NCI-H2029 treated with DMSO at 0.1 percent for 48 hours (cell line): ENCODE measurements around the gene AMPD3.

Experiments used
- DNase-seq: peaks from one replicate; lab custom pipeline; 2025; lab: John Stamatoyannopoulos, UW

Gene AMPD3

DNA sequence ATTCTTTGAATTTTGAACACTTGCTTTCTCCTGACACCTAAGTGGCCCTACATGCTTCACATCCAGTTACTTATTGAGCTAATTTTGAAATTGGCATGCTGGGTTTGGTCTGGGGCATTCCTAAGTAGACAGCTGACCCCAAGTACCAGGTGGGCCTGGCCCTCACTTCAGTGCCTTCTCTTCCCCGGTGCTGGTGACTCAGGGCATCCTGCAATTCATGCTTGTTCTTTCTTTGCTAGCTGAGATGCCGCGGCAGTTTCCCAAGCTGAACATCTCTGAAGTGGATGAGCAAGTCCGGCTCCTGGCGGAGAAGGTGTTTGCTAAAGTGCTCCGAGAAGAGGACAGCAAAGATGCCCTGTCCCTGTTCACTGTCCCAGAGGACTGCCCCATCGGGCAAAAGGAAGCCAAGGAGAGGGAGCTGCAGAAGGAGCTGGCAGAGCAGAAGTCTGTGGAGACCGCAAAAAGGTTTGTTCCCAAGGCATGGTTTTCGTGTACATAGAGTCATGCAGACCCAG is 6.3 kb downstream of the AMPD3 start:
- no peak for DNase-seq

DNA sequence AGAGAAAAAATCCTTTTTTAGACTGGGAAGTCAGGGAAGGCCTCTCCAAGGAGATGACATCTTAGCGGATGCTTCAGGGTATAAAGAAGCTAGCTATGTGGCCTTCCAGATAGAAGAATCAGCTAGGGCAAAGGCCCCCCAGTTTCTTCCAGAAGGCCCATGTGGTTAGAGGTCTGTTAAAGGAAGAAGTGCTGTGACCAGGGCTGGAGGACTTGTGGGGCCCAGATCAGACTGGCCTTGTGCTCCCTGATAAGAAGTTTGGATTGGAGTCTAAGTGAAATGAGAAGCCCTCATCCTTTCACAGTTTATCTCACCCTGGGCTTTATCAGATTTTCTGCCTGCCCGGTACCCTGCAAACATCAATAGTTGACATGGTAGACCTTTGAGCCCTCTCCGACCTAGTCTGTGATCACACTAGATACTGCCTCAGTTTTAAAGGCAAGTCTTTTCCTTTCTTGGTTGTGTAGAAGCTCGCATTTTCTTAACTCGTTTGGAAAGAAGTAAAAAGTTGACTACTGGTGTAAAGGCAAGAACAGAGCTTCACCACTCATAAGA is 7.8 kb downstream of the AMPD3 start:
- no peak for DNase-seq

- no peak for DNase-seq
Measured at GRCh38 chr11:10473371-10473770, 18.3 kb downstream of the AMPD3 start.

- no peak for DNase-seq
Measured at GRCh38 chr11:10474551-10474950, 19.5 kb downstream of the AMPD3 start.

GRCh38 chr11:10476342-10476741 is 21.3 kb downstream of the AMPD3 start:
- DNase-seq, result no peak

DNA sequence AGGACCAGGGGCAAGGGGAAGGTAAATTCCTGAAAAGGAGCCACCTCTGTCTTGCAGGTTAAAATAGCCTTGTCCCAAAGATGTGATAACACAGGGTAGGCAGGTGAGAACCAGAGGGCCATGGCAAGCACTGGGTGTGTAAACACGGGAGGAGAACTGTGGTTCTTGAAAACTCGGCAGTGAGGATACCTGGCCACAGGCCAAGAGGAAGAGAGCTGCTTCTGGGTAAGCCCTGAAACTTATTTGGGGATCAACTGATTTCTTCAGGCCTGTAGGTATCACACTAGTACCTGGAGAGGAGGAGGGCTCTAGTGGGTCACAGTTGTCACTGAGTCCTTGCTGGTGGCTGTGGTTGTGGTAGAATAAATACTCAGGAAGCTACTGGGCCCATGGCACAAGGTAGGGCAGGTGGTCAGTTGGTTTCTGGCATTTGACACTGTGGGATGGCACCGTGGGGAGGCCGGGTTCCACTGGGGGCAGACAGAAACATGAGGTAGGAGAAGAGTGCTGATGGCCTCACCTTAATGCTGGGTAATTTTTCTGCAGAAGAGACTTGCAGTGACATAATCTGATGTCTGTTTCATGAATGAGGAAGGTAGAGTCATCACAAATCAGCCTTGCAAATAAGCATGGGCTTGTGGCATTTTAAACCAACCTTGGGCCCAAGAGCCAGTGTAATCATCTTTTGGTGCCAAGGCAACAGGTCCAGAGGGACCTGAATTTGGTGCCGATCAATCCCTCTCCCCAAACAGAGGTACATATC is 22.0 kb downstream of the AMPD3 start:
- DNase-seq, result no peak

GRCh38 chr11:10477690-10478046 is 22.6 kb downstream of the AMPD3 start:
- DNase-seq, result no peak

GRCh38 chr11:10478066-10478465 is 23.0 kb downstream of the AMPD3 start:
- no peak for DNase-seq

GRCh38 chr11:10478574-10479550 is 23.8 kb downstream of the AMPD3 start:
- no peak for DNase-seq

DNA sequence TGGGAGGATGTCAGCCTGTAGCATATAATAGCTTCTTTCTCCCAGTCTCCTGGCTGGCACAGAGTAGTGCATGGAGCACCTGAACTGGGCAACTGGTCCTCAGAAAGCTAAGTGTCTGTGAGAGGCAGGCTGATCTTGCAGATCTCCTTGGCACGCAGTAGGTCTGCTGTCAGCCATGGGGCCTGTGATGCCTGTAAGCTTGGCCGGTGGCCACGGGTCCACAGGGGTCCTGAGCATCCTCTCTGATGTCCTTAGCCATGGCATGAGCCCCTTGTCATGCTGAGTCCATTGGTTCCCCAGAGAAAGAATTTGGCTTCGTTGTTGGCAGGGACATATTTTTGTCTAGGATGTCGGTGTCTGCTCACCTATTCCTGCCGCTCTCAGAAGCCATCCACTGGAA is 25.0 kb downstream of the AMPD3 start:
- no peak for DNase-seq

- no peak for DNase-seq
Measured at GRCh38 chr11:10480760-10481159, 25.7 kb downstream of the AMPD3 start.

DNA sequence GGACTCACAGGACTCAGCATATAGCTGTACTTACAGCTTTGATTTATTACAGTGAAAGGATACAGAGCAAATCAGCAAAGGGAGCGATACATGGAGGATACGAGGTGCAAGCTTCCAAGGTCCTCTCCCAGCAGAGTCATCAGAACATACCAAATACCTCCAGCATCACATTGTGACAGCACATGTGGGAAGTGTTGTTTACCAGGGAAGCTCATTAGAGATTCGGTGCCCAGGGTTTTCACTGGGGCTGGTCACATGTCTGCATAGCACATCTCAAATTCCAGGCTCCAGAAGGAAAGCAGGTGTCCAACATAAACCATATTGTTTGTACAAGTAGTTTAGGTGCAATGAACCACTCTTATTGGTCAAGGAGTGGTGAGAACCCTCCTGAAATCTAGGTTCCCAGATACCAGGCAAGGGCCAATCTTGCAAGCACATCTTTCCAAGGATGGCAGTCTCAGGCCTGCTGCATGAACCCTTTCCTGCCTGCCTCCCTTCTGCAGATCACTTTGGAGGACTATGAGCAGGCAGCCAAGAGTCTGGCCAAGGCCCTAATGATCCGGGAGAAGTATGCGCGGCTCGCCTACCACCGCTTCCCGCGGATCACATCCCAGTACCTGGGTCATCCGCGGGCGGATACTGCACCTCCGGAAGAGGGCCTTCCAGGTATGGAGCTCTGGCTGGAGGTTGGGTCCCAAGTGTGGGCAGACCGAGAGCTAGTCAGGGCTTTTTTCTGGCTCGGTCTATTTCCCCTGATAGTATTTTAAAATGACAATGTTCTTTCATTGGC is 26.7 kb downstream of the AMPD3 start:
- peak; percentile 5 for DNase-seq

- DNase-seq, result no peak
Measured at GRCh38 chr11:10483174-10483573, 28.1 kb downstream of the AMPD3 start.

- DNase-seq, result no peak
Measured at GRCh38 chr11:10483584-10483983, 28.5 kb downstream of the AMPD3 start.

GRCh38 chr11:10484461-10485180 is 29.6 kb downstream of the AMPD3 start:
- no peak for DNase-seq

- no peak for DNase-seq
Measured at GRCh38 chr11:10485646-10486045, 30.6 kb downstream of the AMPD3 start.

- DNase-seq, result no peak
Measured at GRCh38 chr11:10486161-10486840, 31.2 kb downstream of the AMPD3 start.

DNA sequence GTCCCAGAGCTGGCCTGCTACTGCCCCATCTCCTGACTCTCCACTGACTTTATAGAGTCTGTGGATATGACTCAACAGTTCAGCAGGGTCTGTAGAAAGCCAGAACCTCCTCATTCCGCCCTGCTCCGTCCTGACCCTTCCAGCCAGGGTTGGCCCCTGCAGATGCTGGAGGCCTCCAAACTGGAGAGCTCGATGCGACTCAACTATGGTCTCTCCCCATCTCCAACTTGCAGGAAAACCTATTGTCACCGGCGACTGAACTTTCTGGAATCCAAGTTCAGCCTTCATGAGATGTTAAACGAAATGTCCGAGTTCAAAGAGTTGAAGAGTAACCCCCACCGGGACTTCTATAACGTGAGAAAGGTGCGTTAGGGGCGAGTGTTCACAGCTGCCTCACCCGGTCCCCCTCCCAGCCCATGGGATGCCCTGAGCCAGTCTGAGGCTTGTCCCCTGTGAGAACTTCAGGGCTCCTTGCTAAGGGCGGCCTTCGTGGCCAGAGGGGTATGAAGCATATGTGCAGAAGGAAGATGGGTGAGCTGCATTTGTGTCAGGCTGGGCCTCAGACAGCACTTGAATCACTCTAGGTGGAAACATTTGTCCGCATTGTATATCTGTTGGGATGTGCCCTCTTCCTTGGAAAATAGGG is 32.1 kb downstream of the AMPD3 start:
- no peak for DNase-seq

DNA sequence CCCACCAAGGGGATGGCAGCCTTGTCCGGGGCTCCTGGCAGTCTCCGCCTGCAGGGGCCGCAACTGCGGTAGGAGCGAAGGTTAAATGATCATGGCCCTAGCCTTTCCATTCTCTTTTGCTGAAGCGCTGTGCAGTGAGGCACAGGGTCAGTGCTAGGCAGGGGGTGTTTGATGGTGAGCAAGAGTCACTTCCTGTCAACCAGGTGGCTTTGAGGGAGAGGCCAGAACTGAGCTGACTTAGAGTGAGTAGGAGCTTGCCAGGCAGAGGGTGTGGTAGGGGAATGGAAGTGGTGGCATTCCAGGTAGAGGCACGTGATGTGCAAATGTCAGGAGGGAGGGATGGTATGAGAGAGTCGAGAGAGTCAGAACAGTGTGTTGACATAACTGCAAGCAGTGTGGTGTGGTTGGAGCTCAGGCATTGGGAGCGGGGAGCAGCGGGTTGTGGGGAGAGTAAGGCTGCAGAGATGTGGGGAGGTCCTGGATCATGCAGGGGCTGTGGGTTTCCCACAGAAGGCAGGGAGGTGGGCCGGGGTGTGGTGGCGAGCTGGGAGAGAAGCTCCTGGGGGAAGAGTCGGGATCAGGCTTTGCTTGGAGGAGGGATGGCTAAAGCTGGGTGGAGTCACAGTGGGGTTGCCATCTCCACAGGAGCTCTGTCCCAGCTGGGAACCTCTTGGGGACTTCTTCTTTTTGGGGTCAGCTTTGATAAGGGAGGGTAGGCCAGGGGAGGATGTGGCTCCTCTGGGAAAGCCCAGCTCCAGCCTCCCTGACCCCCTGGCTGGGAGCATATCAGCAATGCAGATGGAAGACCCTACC is 33.3 kb downstream of the AMPD3 start:
- no peak for DNase-seq
